Fibroblast of the conjunctiva (primary cell): ENCODE results near the gene GAS5.
"Not testable (repeated sequence)": the region's sequence is repeated elsewhere in the genome, so short reads cannot be mapped to it uniquely, and the experiment has no call there.

Source experiments
- DNase-seq: peaks from one replicate; pipeline ENCODE4 v3.0.0-alpha.2; 2010; ENCODE audit warnings: low read depth

Gene GAS5

GRCh38 chr1:173869021-173869359 is 1.2 kb upstream of the GAS5 start:
- no peak for DNase-seq

- DNase-seq = no peak
These were observed 654 bp upstream of the GAS5 start, which contains the start of gene ZBTB37 for GRCh38 chr1:173868266-173869020. Gene ZBTB37 (plus strand): TSS chr1:173868380. CDS start chr1:173870226, 1,846 bp downstream.

GRCh38 chr1:173867141-173867752 is 542 bp downstream of the GAS5 start:
- no peak for DNase-seq

- DNase-seq = no peak
These were observed 1.2 kb downstream of the GAS5 start for GRCh38 chr1:173866413-173867115.

- no peak for DNase-seq
These were observed 2.2 kb downstream of the GAS5 start for GRCh38 chr1:173865468-173866164.

- DNase-seq = no peak
These were observed 3.5 kb downstream of the GAS5 start for GRCh38 chr1:173864179-173864867.

GRCh38 chr1:173863224-173864161 is 4.3 kb downstream of the GAS5 start:
- DNase-seq = no peak

GRCh38 chr1:173862769-173863223 is 5.0 kb downstream of the GAS5 start:
- DNase-seq = no peak

- DNase-seq = not testable (repeated sequence)
These were observed 5.5 kb downstream of the GAS5 start for GRCh38 chr1:173862146-173862768.

- DNase-seq = no peak
These were observed 6.1 kb downstream of the GAS5 start for GRCh38 chr1:173861731-173862145.

- DNase-seq = no peak
These were observed 7.7 kb downstream of the GAS5 start for GRCh38 chr1:173860065-173860464.

GRCh38 chr1:173859547-173859946 is 8.2 kb downstream of the GAS5 start:
- not testable (repeated sequence) for DNase-seq

- no peak for DNase-seq
These were observed 10.3 kb downstream of the GAS5 start for GRCh38 chr1:173857363-173857917.

GRCh38 chr1:173856903-173857302 is 10.9 kb downstream of the GAS5 start:
- no peak for DNase-seq

GRCh38 chr1:173856014-173856413 is 11.8 kb downstream of the GAS5 start:
- no peak for DNase-seq

GRCh38 chr1:173853074-173853473 is 14.7 kb downstream of the GAS5 start:
- no peak for DNase-seq

- DNase-seq = no peak
These were observed 15.7 kb downstream of the GAS5 start for GRCh38 chr1:173852105-173852504.

- DNase-seq = no peak
These were observed 35.0 kb downstream of the GAS5 start for GRCh38 chr1:173832748-173833147.

GRCh38 chr1:173827611-173828010 is 40.2 kb downstream of the GAS5 start:
- DNase-seq = no peak
